NB4 (cell line): ENCODE data around the gene CAMK2D.

Source experiments
- DNase-seq: peaks from one replicate; pipeline ENCODE4 v3.0.0; 2010; ENCODE audit warnings: low read depth
- H3K4me3 ChIP-seq: one replicate; pipeline ENCODE4 v1.5.1; 2011; ENCODE audit warnings: mild to moderate bottlenecking, low read depth, low read length, moderate library complexity
- MYC ChIP-seq: IDR thresholded peaks from 2 replicates; pipeline ENCODE4 v1.6.1; 2011; ENCODE audit warnings: low read depth, low read length
- POLR2A ChIP-seq: IDR thresholded peaks from 2 replicates; pipeline ENCODE4 v1.6.1; 2011; ENCODE audit warnings: mild to moderate bottlenecking; ENCODE audit not compliant: insufficient read length; ENCODE audit errors: extremely low read depth
- TF ChIP-seq, protein P1 (sequence below): IDR thresholded peaks from 2 replicates; pipeline ENCODE4 v1.6.1; 2011; ENCODE audit warnings: low read depth, low read length
- TF ChIP-seq, protein P2 (sequence below): IDR thresholded peaks from one replicate; pipeline ENCODE4 v1.5.1; 2012; ENCODE audit warnings: low read depth, low read length

Gene CAMK2D

DNA sequence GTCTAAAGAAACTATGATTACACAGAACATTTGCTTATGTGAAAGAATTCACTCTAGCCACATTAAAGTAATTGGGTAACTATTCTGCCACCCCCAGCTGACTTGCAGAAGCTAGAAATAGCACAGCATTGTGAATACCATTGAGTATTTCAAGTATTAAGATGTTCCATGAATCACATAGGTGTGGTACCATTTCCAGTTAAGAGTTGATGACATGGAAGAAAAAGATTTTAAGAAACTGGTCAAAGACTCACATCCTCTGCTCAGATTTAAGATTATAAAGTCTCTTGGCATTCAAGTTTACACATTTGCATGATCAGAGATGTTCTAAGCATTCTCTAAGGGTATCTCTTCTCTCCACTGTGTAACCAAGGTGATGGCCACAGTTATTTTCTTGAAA lies 287.5 kb downstream of the CAMK2D start:
- TF ChIP-seq MYC (no peak), POLR2A (no peak)
- TF ChIP-seq, protein P1, sequence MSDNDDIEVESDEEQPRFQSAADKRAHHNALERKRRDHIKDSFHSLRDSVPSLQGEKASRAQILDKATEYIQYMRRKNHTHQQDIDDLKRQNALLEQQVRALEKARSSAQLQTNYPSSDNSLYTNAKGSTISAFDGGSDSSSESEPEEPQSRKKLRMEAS: no peak
- TF ChIP-seq, protein P2, sequence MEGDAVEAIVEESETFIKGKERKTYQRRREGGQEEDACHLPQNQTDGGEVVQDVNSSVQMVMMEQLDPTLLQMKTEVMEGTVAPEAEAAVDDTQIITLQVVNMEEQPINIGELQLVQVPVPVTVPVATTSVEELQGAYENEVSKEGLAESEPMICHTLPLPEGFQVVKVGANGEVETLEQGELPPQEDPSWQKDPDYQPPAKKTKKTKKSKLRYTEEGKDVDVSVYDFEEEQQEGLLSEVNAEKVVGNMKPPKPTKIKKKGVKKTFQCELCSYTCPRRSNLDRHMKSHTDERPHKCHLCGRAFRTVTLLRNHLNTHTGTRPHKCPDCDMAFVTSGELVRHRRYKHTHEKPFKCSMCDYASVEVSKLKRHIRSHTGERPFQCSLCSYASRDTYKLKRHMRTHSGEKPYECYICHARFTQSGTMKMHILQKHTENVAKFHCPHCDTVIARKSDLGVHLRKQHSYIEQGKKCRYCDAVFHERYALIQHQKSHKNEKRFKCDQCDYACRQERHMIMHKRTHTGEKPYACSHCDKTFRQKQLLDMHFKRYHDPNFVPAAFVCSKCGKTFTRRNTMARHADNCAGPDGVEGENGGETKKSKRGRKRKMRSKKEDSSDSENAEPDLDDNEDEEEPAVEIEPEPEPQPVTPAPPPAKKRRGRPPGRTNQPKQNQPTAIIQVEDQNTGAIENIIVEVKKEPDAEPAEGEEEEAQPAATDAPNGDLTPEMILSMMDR: no peak
- H3K4me3 ChIP-seq: no peak overlapping the region
- no peak for DNase-seq

DNA sequence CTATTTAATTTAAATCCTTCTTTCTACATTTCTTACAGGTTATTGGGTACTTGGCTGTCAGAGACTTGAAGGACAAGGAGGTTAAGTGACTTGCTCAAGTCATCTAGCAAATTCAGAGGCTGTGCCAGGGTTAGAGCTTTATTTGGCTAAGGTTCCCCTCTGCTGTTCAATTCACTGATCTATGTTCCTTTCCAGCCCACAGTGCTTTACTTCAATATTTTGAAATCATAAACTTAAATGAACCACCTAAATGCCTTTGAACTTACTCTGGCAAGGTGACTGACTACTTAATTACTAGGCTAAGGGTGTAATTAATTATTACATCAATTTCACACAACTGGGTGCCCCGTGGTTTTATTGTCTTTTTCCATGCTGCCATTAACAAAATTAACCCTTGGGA lies 288.7 kb downstream of the CAMK2D start:
- DNase-seq: no peak
- TF ChIP-seq, protein P1: no peak
- TF ChIP-seq MYC (no peak), POLR2A (no peak)
- TF ChIP-seq, protein P2: no peak
- H3K4me3 ChIP-seq: no peak overlapping the region

DNA sequence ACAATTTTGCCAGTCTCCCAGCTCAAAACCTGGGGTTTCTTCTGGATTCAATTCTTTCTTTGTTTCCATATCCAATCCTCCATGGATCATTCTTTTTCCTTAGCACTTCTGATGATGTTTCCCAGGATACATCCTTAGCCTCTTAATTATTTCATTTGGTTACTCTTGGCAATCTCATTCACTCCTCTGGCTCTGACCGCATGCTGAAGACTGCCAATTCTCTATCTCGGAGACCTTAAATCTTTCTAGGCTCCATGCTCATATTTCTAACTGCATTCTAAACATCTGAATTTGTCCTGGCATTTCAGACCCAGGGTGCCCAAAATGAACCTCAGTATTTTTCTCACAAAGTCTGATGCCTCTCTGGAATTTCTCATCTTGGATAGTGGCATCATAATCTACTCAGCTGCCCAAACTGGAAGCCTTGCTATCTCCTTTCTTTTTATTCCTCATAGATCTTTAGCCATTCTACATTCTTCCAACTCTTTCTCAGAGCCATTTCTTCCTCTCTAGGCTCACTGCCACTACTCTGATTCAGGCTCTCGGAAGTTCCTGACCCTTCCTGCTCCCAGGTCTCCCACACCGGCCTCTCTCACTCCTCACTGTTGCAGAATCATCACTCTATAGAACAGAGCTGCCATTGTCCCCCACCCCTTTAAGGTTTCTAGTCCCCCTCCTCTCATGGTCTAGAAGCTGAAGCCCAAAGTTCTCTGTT lies 290.2 kb downstream of the CAMK2D start:
- no peak for DNase-seq
- TF ChIP-seq MYC: no peak
- TF ChIP-seq, protein P2: no peak
- H3K4me3 ChIP-seq: no peak overlapping the region

DNA sequence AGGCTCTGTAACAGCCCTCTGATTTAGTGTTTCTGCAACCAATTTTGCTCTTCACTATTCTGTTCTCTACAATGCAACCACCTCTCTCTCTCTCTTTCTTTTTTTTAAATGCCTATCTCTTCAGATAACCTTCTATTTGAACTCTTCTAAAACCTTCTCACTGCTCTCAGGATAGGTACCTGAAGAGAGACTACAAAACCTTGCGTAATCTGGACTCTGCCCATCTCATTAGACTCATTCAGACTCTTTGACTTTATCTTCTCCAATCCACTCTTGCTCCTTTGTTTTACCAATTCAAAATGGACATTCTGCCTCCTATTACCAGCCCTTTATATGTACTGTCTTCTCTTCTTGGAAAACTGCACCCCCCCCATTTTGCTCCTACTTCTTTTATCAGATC lies 291.6 kb downstream of the CAMK2D start:
- DNase-seq: no peak
- H3K4me3 ChIP-seq: no peak overlapping the region
- TF ChIP-seq, protein P2: no peak
- TF ChIP-seq POLR2A (no peak), MYC (no peak)
- TF ChIP-seq, protein P1: no peak

DNA sequence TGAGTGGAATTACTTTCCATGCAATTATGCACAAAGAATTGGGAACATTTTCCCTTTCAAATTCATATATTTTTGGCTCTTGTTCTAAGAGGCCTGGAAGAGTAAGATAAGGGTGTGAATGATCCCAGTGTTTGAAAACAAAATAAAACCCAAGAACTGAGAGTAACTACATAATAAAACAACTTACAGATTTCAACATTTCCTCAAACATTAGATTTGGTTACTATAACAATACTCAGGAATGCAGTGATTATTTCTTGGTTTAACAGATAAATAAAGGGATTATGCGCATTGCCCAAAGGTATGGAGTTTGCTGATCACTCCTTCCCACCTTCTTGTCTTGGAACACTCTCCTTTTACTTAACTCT lies 292.5 kb downstream of the CAMK2D start:
- H3K4me3 ChIP-seq: no peak overlapping the region
- DNase-seq: no peak
- TF ChIP-seq, protein P1: no peak
- TF ChIP-seq, protein P2: no peak
- TF ChIP-seq MYC: no peak
- no peak for TF ChIP-seq POLR2A
